Measurements from ENCODE around the gene YPEL1. TPM values are rescaled to one million over a fixed set of nuclear protein-coding genes. Genes with fewer than 3 reads are reported as not detected.

The YPEL1 gene
- total and polyA plus RNA-seq, 4 donors, result 0.83 to 4.8 (median 2.2) TPM

DNA sequence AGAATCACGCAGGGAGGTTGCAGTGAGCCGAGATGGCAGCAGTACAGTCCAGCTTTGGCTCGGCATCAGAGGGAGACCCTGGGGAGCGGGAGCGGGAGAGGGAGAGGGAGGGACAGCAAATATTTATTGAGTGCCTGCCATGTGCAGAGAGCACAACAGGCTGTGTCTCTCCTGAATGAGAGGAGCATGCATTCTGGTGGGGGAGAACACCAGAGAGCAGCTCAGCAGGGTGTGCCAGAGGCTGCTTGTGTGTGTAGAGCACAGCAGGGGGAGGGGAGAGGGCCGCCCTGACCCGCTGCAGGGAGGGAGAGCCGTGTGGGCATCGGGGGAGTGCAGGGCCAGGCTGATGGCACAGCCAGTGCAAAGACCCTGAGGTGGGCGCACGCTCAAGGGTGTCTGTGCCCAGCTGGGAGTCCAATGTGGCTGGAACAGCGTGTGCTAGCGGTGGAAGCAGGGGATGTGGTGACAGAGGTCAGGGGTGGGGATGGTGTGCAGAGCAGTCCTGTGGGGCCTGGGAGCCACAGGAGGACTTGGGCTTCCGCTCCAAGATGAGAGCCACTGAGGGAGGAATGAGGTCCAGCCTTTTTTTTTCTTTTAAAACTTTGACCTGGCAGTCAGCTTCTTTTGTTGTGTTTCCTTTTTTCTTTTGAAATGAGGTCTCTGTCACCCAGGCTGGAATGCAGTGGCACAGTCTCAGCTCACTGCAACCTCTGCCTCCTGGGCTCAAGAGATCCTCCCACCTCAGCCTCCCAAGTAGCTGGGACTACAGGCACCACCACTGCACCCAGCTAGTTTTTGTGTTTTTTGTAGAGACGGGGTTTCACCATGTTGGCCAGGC, 57.8 kb downstream of the YPEL1 start:
- Histone ChIP-seq H3K27ac (ENCODE audit: low read depth in 1 of 2, low read length in 2 of 2) (peak overlapping the region in 1 of 2 donors; percentile 59), H3K9me3 (ENCODE audit: control insufficient read depth in 4 of 4, low read length in 3 of 4) (no peaks in the 10 kb centered on the region), H3K36me3 (ENCODE audit: control insufficient read depth in 4 of 4, insufficient read depth in 3 of 4, low read depth in 1 of 4, low read length in 3 of 4) (peaks cover 5 to 32% (median 10%) of the 10 kb centered on the region in 4 donors), H3K9ac (ENCODE audit: low read depth in 1 of 2, low read length in 2 of 2) (no peak overlapping the region), H3K4me1 (ENCODE audit: control insufficient read depth in 4 of 4, insufficient read depth in 4 of 4, low read length in 3 of 4) (peaks cover 2 to 10% (median 5%) of the 10 kb centered on the region in 4 donors), H3K4me3 (ENCODE audit: low read depth in 1 of 3, low read length in 3 of 3) (no peak overlapping the region), H3K27me3 (ENCODE audit: control insufficient read depth in 4 of 4, insufficient read depth in 4 of 4, low read length in 3 of 4) (no peaks in the 10 kb centered on the region)
- TF ChIP-seq SP1 (IDR thresholded peaks at IDR 0.05) (peak; percentile 58), HNF4A (conservative IDR thresholded peaks at IDR 0.05) (peak in 1 of 2 donors; percentile 31), CTCF (IDR thresholded peaks at IDR 0.05; ENCODE audit: low read depth, low read length, missing input control) (no peak), FOXA2 (IDR thresholded peaks at IDR 0.05) (no peak), TAF1 (conservative IDR thresholded peaks at IDR 0.05) (no peak), JUND (IDR thresholded peaks at IDR 0.05) (no peak), RAD21 (IDR thresholded peaks at IDR 0.05) (no peak), YY1 (IDR thresholded peaks at IDR 0.05) (no peak), FOXA1 (IDR thresholded peaks at IDR 0.05) (no peak), HNF4G (IDR thresholded peaks at IDR 0.05) (no peak), RXRA (IDR thresholded peaks at IDR 0.05) (peak; percentile 9 to 64), GABPA (IDR thresholded peaks at IDR 0.05 in 1 of 2, conservative IDR thresholded peaks at IDR 0.05 in 1 of 2) (no peak), EGR1 (IDR thresholded peaks at IDR 0.05; ENCODE audit: low read depth in 2 of 2) (no peak), NR2F2 (IDR thresholded peaks at IDR 0.05) (no peak)
- TF ChIP-seq, protein P1, sequence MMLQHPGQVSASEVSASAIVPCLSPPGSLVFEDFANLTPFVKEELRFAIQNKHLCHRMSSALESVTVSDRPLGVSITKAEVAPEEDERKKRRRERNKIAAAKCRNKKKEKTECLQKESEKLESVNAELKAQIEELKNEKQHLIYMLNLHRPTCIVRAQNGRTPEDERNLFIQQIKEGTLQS (IDR thresholded peaks at IDR 0.05), result no peak
- TF ChIP-seq, protein P2, sequence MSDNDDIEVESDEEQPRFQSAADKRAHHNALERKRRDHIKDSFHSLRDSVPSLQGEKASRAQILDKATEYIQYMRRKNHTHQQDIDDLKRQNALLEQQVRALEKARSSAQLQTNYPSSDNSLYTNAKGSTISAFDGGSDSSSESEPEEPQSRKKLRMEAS (IDR thresholded peaks at IDR 0.05), result no peak
- TF ChIP-seq, protein P3, sequence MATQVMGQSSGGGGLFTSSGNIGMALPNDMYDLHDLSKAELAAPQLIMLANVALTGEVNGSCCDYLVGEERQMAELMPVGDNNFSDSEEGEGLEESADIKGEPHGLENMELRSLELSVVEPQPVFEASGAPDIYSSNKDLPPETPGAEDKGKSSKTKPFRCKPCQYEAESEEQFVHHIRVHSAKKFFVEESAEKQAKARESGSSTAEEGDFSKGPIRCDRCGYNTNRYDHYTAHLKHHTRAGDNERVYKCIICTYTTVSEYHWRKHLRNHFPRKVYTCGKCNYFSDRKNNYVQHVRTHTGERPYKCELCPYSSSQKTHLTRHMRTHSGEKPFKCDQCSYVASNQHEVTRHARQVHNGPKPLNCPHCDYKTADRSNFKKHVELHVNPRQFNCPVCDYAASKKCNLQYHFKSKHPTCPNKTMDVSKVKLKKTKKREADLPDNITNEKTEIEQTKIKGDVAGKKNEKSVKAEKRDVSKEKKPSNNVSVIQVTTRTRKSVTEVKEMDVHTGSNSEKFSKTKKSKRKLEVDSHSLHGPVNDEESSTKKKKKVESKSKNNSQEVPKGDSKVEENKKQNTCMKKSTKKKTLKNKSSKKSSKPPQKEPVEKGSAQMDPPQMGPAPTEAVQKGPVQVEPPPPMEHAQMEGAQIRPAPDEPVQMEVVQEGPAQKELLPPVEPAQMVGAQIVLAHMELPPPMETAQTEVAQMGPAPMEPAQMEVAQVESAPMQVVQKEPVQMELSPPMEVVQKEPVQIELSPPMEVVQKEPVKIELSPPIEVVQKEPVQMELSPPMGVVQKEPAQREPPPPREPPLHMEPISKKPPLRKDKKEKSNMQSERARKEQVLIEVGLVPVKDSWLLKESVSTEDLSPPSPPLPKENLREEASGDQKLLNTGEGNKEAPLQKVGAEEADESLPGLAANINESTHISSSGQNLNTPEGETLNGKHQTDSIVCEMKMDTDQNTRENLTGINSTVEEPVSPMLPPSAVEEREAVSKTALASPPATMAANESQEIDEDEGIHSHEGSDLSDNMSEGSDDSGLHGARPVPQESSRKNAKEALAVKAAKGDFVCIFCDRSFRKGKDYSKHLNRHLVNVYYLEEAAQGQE (IDR thresholded peaks at IDR 0.05), result no peak
- TF ChIP-seq, protein P4, sequence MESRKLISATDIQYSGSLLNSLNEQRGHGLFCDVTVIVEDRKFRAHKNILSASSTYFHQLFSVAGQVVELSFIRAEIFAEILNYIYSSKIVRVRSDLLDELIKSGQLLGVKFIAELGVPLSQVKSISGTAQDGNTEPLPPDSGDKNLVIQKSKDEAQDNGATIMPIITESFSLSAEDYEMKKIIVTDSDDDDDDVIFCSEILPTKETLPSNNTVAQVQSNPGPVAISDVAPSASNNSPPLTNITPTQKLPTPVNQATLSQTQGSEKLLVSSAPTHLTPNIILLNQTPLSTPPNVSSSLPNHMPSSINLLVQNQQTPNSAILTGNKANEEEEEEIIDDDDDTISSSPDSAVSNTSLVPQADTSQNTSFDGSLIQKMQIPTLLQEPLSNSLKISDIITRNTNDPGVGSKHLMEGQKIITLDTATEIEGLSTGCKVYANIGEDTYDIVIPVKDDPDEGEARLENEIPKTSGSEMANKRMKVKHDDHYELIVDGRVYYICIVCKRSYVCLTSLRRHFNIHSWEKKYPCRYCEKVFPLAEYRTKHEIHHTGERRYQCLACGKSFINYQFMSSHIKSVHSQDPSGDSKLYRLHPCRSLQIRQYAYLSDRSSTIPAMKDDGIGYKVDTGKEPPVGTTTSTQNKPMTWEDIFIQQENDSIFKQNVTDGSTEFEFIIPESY (IDR thresholded peaks at IDR 0.05), result no peak
- no peak for DNase-seq (ENCODE audit: low spot score)
- 56% methylated on average over 15 of the region's 15 CpGs for WGBS

Measured in liver (tissue), 9 donors.